ENCODE data around the gene TUBGCP6. TPM values are rescaled to one million over a fixed set of nuclear protein-coding genes. Genes with fewer than 3 reads are reported as not detected.

Gene TUBGCP6
- total RNA-seq, 1 donor from 2014 or later = 32.2 TPM

- Mint-ChIP-seq H3K27me3 (ENCODE audit: low read depth) (no peaks in the 10 kb centered on the region), H3K9me3 (ENCODE audit: low read depth) (no peaks in the 10 kb centered on the region), H3K4me1 (ENCODE audit: low read depth) (peaks cover 9% of the 10 kb centered on the region), H3K36me3 (ENCODE audit: low read depth) (peaks cover 24% of the 10 kb centered on the region), H3K27ac (ENCODE audit: unreplicated experiment) (peak overlapping the region; percentile 5), H3K4me3 (ENCODE audit: unreplicated experiment) (no peak overlapping the region)
- DNase-seq (ENCODE audit: low spot score) = no peak
- TF ChIP-seq CTCF (IDR thresholded peaks at IDR 0.05) = no peak
Observed at GRCh38 chr22:50211147-50211546, 33.7 kb downstream of the TUBGCP6 start.

- no peak for DNase-seq (ENCODE audit: low spot score)
- H3K36me3 Mint-ChIP-seq (ENCODE audit: low read depth) = peaks cover 23% of the 10 kb centered on the region
- H3K9me3 Mint-ChIP-seq (ENCODE audit: low read depth) = no peaks in the 10 kb centered on the region
- TF ChIP-seq CTCF (IDR thresholded peaks at IDR 0.05) = no peak
- no peak overlapping the region for H3K4me3 Mint-ChIP-seq (ENCODE audit: unreplicated experiment)
- peaks cover 9% of the 10 kb centered on the region for H3K4me1 Mint-ChIP-seq (ENCODE audit: low read depth)
- no peak overlapping the region for H3K27ac Mint-ChIP-seq (ENCODE audit: unreplicated experiment)
- H3K27me3 Mint-ChIP-seq (ENCODE audit: low read depth) = no peaks in the 10 kb centered on the region
Observed at GRCh38 chr22:50210378-50211139, 34.3 kb downstream of the TUBGCP6 start.

GRCh38 chr22:50209893-50210292 lies 34.9 kb downstream of the TUBGCP6 start:
- Mint-ChIP-seq H3K27me3 (ENCODE audit: low read depth) (no peaks in the 10 kb centered on the region), H3K36me3 (ENCODE audit: low read depth) (peaks cover 23% of the 10 kb centered on the region), H3K27ac (ENCODE audit: unreplicated experiment) (no peak overlapping the region), H3K4me1 (ENCODE audit: low read depth) (peaks cover 8% of the 10 kb centered on the region), H3K4me3 (ENCODE audit: unreplicated experiment) (no peak overlapping the region), H3K9me3 (ENCODE audit: low read depth) (no peaks in the 10 kb centered on the region)
- no peak for DNase-seq (ENCODE audit: low spot score)
- peak; percentile 91 for TF ChIP-seq CTCF (IDR thresholded peaks at IDR 0.05)

- no peak for TF ChIP-seq CTCF (IDR thresholded peaks at IDR 0.05)
- DNase-seq (ENCODE audit: low spot score) = no peak
- H3K4me1 Mint-ChIP-seq (ENCODE audit: low read depth) = peaks cover 6% of the 10 kb centered on the region
- no peak overlapping the region for H3K4me3 Mint-ChIP-seq (ENCODE audit: unreplicated experiment)
- no peak overlapping the region for H3K27ac Mint-ChIP-seq (ENCODE audit: unreplicated experiment)
- no peaks in the 10 kb centered on the region for H3K9me3 Mint-ChIP-seq (ENCODE audit: low read depth)
- no peaks in the 10 kb centered on the region for H3K27me3 Mint-ChIP-seq (ENCODE audit: low read depth)
- peaks cover 22% of the 10 kb centered on the region for H3K36me3 Mint-ChIP-seq (ENCODE audit: low read depth)
Observed at GRCh38 chr22:50208939-50209892, 35.6 kb downstream of the TUBGCP6 start.

GRCh38 chr22:50208430-50208938 lies 36.3 kb downstream of the TUBGCP6 start:
- Mint-ChIP-seq H3K4me3 (ENCODE audit: unreplicated experiment) (no peak overlapping the region), H3K27me3 (ENCODE audit: low read depth) (no peaks in the 10 kb centered on the region), H3K36me3 (ENCODE audit: low read depth) (peaks cover 20% of the 10 kb centered on the region), H3K9me3 (ENCODE audit: low read depth) (no peaks in the 10 kb centered on the region), H3K27ac (ENCODE audit: unreplicated experiment) (no peak overlapping the region), H3K4me1 (ENCODE audit: low read depth) (peaks cover 6% of the 10 kb centered on the region)
- no peak for TF ChIP-seq CTCF (IDR thresholded peaks at IDR 0.05)
- DNase-seq (ENCODE audit: low spot score) = no peak

Measured in chondrocyte (in vitro differentiated cells).